Fibroblast of villous mesenchyme (primary cell): Measurements from ENCODE around the gene NRIP3. TPM values are rescaled to one million over a fixed set of nuclear protein-coding genes. Genes with fewer than 3 reads are reported as not detected.
A peak's percentile ranks its signal among the peaks of the same experiment; 100 is the strongest.

Experiments
- DNase-seq: peaks from one replicate; pipeline ENCODE4 v3.0.0-alpha.2; 2010; ENCODE audit warnings: low read depth
- H3K4me3 ChIP-seq: 2 replicates; pipeline ENCODE4 v1.5.1; 2011; ENCODE audit warnings: low read depth, mild to moderate bottlenecking, low read length
- CTCF ChIP-seq: IDR thresholded peaks from 2 replicates; pipeline ENCODE4 v1.5.1; 2012; ENCODE audit warnings: low read depth, mild to moderate bottlenecking, low read length; ENCODE audit not compliant: insufficient read depth
- total RNA-seq: library from RNA; depleted of rRNA; stranded (reverse); fragments of >200 nt; gene quantifications from 2 replicates; pipeline ENCODE4 v1.2.3, GENCODE V29; 2012

Gene NRIP3
- total RNA-seq: 10.8 and 20.9 TPM in 2 replicates

- peak; percentile 56 for DNase-seq
- peak within 1 kb of the TSS; percentile 54 for H3K4me3 ChIP-seq
- TF ChIP-seq CTCF: no peak
Measured at GRCh38 chr11:9003573-9004182, at the start of gene NRIP3. NRIP3 (minus strand) TSS chr11:9004001; CDS start chr11:9003935, 66 bp downstream.

- no peak for DNase-seq
Measured at GRCh38 chr11:9052316-9052715, 48.5 kb upstream of the NRIP3 start.

GRCh38 chr11:9049959-9050358, 46.2 kb upstream of the NRIP3 start:
- TF ChIP-seq CTCF: no peak
- no peak for DNase-seq
- no peak overlapping the region for H3K4me3 ChIP-seq

More at GRCh38 chr11:9052316-9052715, 48.5 kb upstream of the NRIP3 start:
- no peak for TF ChIP-seq CTCF
- no peak overlapping the region for H3K4me3 ChIP-seq

- peak; percentile 92 for DNase-seq
- TF ChIP-seq CTCF: no peak
- H3K4me3 ChIP-seq: no peak overlapping the region
Measured at GRCh38 chr11:9047964-9048523, 44.2 kb upstream of the NRIP3 start.

GRCh38 chr11:9046481-9046880, 42.7 kb upstream of the NRIP3 start:
- no peak for TF ChIP-seq CTCF
- no peak overlapping the region for H3K4me3 ChIP-seq
- DNase-seq: peak; percentile 11

- DNase-seq: no peak
- no peak overlapping the region for H3K4me3 ChIP-seq
- TF ChIP-seq CTCF: no peak
Measured at GRCh38 chr11:9042488-9042887, 38.7 kb upstream of the NRIP3 start.
